Ovary (tissue), 9 donors: ENCODE data around the gene AGPAT4. TPM values are rescaled to one million over a fixed set of nuclear protein-coding genes. Genes with fewer than 3 reads are reported as not detected.

ENCODE experiments used
- DNase-seq, 5 donors: peaks; one replicate each; pipeline ENCODE4 v3.0.0-alpha.2; 2019 to 2020
- H3K27ac ChIP-seq, 2 donors: fragments of 200-600 bp; one replicate each; pipeline versions ENCODE4 v1.5.1 to v1.8.0; 2019 to 2022
- H3K27me3 ChIP-seq: fragments of 200-600 bp; one replicate; pipeline ENCODE4 v1.8.0; 2022
- H3K36me3 ChIP-seq: fragments of 200-600 bp; sonication (generic); one replicate; pipeline ENCODE4 v1.5.1; 2019
- H3K4me1 ChIP-seq: one replicate; pipeline ENCODE4 v1.8.1; 2013; ENCODE audit warnings: mild to moderate bottlenecking, moderate library complexity; ENCODE audit not compliant: insufficient read depth
- H3K4me3 ChIP-seq: fragments of 200-600 bp; sonication (generic); one replicate; pipeline ENCODE4 v1.5.1; 2017
- H3K9me3 ChIP-seq, 2 donors: fragments of 200-600 bp in 1 of 2; sonication (generic) in 1 of 2; one replicate each; pipeline versions ENCODE4 v1.5.1 to v1.8.1; 2013 to 2019; ENCODE audit warnings: mild to moderate bottlenecking in 1 of 2, moderate library complexity in 1 of 2
- CTCF ChIP-seq, 3 donors: fragments of 450-650 bp in 2 of 3; fragments of 200-600 bp in 1 of 3; IDR thresholded peaks; one replicate each; pipeline versions ENCODE4 v1.5.1 to v1.8.0; 2016 to 2022; ENCODE audit warnings: antibody characterized with exemption in 3 of 3, mild to moderate bottlenecking in 1 of 3
- EP300 ChIP-seq: sonication (generic); formaldehyde crosslinking; IDR thresholded peaks from one replicate; pipeline ENCODE4 v1.6.1; 2017; ENCODE audit warnings: antibody characterized with exemption
- POLR2A ChIP-seq: fragments of 450-650 bp; IDR thresholded peaks from one replicate; pipeline ENCODE4 v1.6.1; 2017; ENCODE audit warnings: antibody characterized with exemption, mild to moderate bottlenecking, moderate library complexity
- WGBS, 3 donors: extraction: QIAGEN DNeasy Blood & Tissue Kit in 1 of 3; methylation state at CpG; one replicate each; pipeline versions ENCODE4 v1.1.5 to v1.1.7; 2013 to 2017; 5-methylcytosine and 5-hydroxymethylcytosine counted together
- intact Hi-C, 4 donors: fragments of 100-400 bp; cut with DNase I; formaldehyde crosslinking; loops; one replicate each; pipeline versions ENCODE4 v1.11.0 to v1.15.1; 2022 to 2023
- polyA plus RNA-seq, 2 donors: library from polyadenylated mRNA; stranded (reverse); fragments of 200-250 nt in 1 of 2; fragments of 350-450 nt in 1 of 2; fragmentation: Illumina TruSeq in 1 of 2; extraction: RNeasy Lipid Tissue Mini Kit (QIAGEN cat#74804) in 1 of 2; gene quantifications; one replicate each; pipeline ENCODE4 v1.2.3, GENCODE V29; 2013 to 2014
- total RNA-seq, 7 donors: library from RNA; depleted of rRNA in 2 of 7; stranded (reverse); fragments of >200 nt in 2 of 7; fragmentation: NEBNext Ultra II Directional in 3 of 7; extraction: Animal tissue kit (Norgen Biotek cat#: 25700) in 3 of 7; gene quantifications; one replicate each; pipeline versions ENCODE4 v1.1.0 to v1.2.4, GENCODE V29; 2016 to 2023
- donor health status: DM: no; HTN: no; CAD: no; lungs with moderate emphysema.
- donor health status: DM: no; HTN: no; CAD: no.
- donor health status: Bipolar disorder and iron deficiency.
- donor health status: DM: yes; HTN: yes; CAD: no.
- donor health status: DM: no; HTN: no; CAD: no.
- donor health status: DM: yes; HTN: yes; CAD: no.

Gene AGPAT4
- total and polyA plus RNA-seq, 9 donors, result 4.4 to 13.7 (median 8.9) TPM

- Histone ChIP-seq H3K9me3 (no peaks in the 10 kb centered on the region), H3K27me3 (no peaks in the 10 kb centered on the region), H3K27ac (no peak overlapping the region), H3K4me3 (no peak overlapping the region), H3K36me3 (no peaks in the 10 kb centered on the region), H3K4me1 (no peaks in the 10 kb centered on the region)
- no peak for DNase-seq
- WGBS, 3 donors, result 96 to 97% (median 96%) methylated on average over 9 of the region's 9 CpGs
- TF ChIP-seq POLR2A (no peak), EP300 (no peak), CTCF (IDR thresholded peaks at IDR 0.05) (no peak)
- intact Hi-C loops, result no loop called here
Measured at GRCh38 chr6:161198783-161199460, 74.9 kb downstream of the AGPAT4 start.

- TF ChIP-seq EP300 (no peak), CTCF (IDR thresholded peaks at IDR 0.05) (no peak), POLR2A (no peak)
- no peaks in the 10 kb centered on the region for H3K4me1 ChIP-seq
Measured at GRCh38 chr6:161198176-161198575, 75.7 kb downstream of the AGPAT4 start.

GRCh38 chr6:161195386-161195785 lies 78.5 kb downstream of the AGPAT4 start:
- no peaks in the 10 kb centered on the region for H3K9me3 ChIP-seq
- H3K4me1 ChIP-seq, result no peaks in the 10 kb centered on the region
- WGBS, 3 donors, result 91 to 96% (median 94%) methylated on average over 4 of the region's 4 CpGs
- intact Hi-C loops, result no loop called here
- H3K27ac ChIP-seq, result no peak overlapping the region
- H3K27me3 ChIP-seq, result no peaks in the 10 kb centered on the region
- H3K36me3 ChIP-seq, result no peaks in the 10 kb centered on the region
- no peak overlapping the region for H3K4me3 ChIP-seq
- TF ChIP-seq POLR2A, result no peak
- TF ChIP-seq EP300, result no peak
- TF ChIP-seq CTCF (IDR thresholded peaks at IDR 0.05), result no peak
- no peak for DNase-seq

More at GRCh38 chr6:161198176-161198575, 75.7 kb downstream of the AGPAT4 start:
- no peak for DNase-seq
- intact Hi-C loops, result no loop called here
- H3K9me3 ChIP-seq, result no peaks in the 10 kb centered on the region
- WGBS, 3 donors, result 44 to 72% (median 65%) methylated on average over 4 of the region's 4 CpGs
- H3K36me3 ChIP-seq, result no peaks in the 10 kb centered on the region
- H3K4me3 ChIP-seq, result no peak overlapping the region
- no peaks in the 10 kb centered on the region for H3K27me3 ChIP-seq
- H3K27ac ChIP-seq, result no peak overlapping the region

- Histone ChIP-seq H3K4me3 (no peak overlapping the region), H3K9me3 (no peaks in the 10 kb centered on the region), H3K4me1 (no peaks in the 10 kb centered on the region), H3K36me3 (no peaks in the 10 kb centered on the region), H3K27ac (no peak overlapping the region), H3K27me3 (no peaks in the 10 kb centered on the region)
- intact Hi-C loops, result no loop called here
- TF ChIP-seq CTCF (IDR thresholded peaks at IDR 0.05) (no peak), POLR2A (no peak), EP300 (no peak)
- no peak for DNase-seq
- 90 to 96% (median 95%) methylated on average over 4 of the region's 4 CpGs for WGBS, 3 donors
Measured at GRCh38 chr6:161194374-161194773, 79.5 kb downstream of the AGPAT4 start.
